GM12874 (cell line): Measurements from ENCODE around the gene TJP2.

Source experiments
- CTCF ChIP-seq: IDR thresholded peaks from 2 replicates; pipeline ENCODE4 v1.5.1; 2011; ENCODE audit warnings: low read depth, mild to moderate bottlenecking, control low read depth, low read length, moderate library complexity; ENCODE audit not compliant: insufficient read depth

TJP2 gene

DNA sequence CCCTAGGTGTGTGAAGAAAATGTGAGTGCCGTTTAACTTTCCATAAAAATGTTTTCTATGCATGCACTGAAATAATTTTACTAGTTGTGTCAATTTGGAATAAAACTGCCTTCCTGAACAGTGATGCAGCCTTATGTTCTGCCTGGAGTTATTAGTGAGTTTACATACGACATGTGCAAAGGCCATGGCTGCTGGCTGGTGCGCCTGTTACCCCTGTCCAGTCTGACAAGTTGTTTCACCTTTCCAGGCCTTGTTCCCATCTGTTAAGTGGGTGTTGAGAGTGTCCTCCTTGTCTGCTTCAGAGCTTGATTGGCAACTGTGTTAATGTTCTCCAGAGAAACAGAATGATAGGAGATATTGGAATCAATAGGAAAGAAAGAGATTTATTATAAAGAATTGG is 60.6 kb downstream of the TJP2 start:
- TF ChIP-seq CTCF = no peak

GRCh38 chr9:69236188-69236587 is 62.1 kb downstream of the TJP2 start:
- TF ChIP-seq CTCF = no peak

- no peak for TF ChIP-seq CTCF
Measured at GRCh38 chr9:69237702-69238295, 63.7 kb downstream of the TJP2 start.

DNA sequence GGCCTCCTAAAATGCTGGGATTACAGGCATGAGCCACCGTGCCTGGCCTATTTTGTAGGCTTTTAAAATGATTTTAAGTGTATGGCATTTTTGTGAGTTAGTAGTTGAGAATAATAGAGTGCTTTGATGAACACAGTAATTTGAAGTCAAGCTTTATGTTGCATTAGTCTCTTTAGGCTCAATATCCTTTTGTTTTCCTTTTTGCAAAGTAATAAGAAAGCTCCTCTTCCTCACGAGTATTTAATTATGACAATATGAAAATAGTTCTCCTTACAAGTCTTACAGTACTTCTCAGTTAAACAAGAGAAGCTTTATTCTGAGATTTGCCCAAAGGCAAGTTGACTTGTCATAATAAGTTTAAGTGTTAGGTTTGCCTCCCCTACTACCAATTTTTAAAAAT is 69.0 kb downstream of the TJP2 start:
- no peak for TF ChIP-seq CTCF

DNA sequence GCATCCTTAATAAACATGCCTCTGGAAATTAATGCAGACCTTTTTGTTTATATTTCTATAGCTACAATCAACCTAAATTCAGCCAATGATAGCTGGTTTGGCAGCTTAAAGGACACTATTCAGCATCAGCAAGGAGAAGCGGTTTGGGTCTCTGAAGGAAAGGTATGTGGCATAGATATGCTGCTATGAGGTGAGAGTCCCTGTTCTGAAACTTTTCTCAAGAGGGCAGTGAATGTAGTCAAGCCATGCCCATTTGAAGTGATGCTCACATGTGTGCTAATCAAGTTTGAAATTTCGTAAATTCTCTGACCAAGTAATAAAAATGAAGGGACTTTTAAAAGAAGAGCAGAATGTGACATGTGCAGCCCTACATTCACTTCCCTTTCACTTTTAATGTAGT is 72.6 kb downstream of the TJP2 start:
- TF ChIP-seq CTCF = no peak

- TF ChIP-seq CTCF = no peak
Measured at GRCh38 chr9:69248005-69248404, 73.9 kb downstream of the TJP2 start.

DNA sequence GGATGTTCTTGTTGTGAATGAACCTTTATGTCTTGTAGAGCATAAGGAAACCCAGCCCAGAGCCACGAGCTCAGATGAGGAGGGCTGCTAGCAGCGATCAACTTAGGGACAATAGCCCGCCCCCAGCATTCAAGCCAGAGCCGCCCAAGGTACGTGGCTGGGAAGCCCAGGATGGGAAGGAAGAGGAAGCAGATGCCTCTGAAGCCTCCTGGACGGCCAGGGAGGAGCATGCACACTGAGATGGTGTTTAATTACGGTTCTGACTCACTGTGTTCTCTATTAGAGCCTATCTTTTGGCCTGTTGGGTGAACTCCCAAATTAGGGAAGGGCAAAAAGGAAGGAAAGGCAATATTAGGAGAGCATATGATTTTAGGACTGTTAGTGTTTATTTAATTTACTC is 75.3 kb downstream of the TJP2 start:
- no peak for TF ChIP-seq CTCF

GRCh38 chr9:69250681-69251080 is 76.6 kb downstream of the TJP2 start:
- no peak for TF ChIP-seq CTCF
